IPS-18c (cell line): ENCODE results near the gene DDX39B.

Experiments
- H3K4me3 ChIP-seq: 2 replicates; pipeline ENCODE4 v1.7.0; 2013; ENCODE audit warnings: low read depth, mild to moderate bottlenecking, low read length, moderate library complexity; ENCODE audit not compliant: insufficient read depth
- H3K9me3 ChIP-seq: one replicate; pipeline ENCODE4 v1.6.1; 2013; ENCODE audit warnings: mild to moderate bottlenecking, low read length, moderate library complexity; ENCODE audit not compliant: control insufficient read depth, insufficient read depth

DDX39B gene

GRCh38 chr6:31577579-31577966, 35.8 kb upstream of the DDX39B start:
- peaks cover 5% of the 10 kb centered on the region for H3K9me3 ChIP-seq
- no peak overlapping the region for H3K4me3 ChIP-seq

GRCh38 chr6:31576897-31577578, 35.2 kb upstream of the DDX39B start:
- H3K4me3 ChIP-seq: no peak overlapping the region
- peaks cover 5% of the 10 kb centered on the region for H3K9me3 ChIP-seq

- peaks cover 5% of the 10 kb centered on the region for H3K9me3 ChIP-seq
- H3K4me3 ChIP-seq: no peak overlapping the region
These were observed 34.3 kb upstream of the DDX39B start for GRCh38 chr6:31575952-31576685.

- no peak within 1 kb of the TSS for H3K4me3 ChIP-seq
These were observed 33.6 kb upstream of the DDX39B start, which contains the start of gene TNF for GRCh38 chr6:31575335-31575901. Gene TNF, plus strand, starts transcription at chr6:31575565. Its CDS starts 177 bp downstream, at chr6:31575742.

GRCh38 chr6:31574106-31575061, 32.6 kb upstream of the DDX39B start:
- Histone ChIP-seq H3K4me3 (no peak overlapping the region), H3K9me3 (no peaks in the 10 kb centered on the region)

More at GRCh38 chr6:31575335-31575901, 33.6 kb upstream of the DDX39B start, which contains the start of gene TNF:
- H3K9me3 ChIP-seq: no peaks in the 10 kb centered on the region

GRCh38 chr6:31573239-31574105, 31.7 kb upstream of the DDX39B start:
- no peak overlapping the region for H3K4me3 ChIP-seq
- H3K9me3 ChIP-seq: no peaks in the 10 kb centered on the region

GRCh38 chr6:31572041-31572911, 30.5 kb upstream of the DDX39B start, which contains the start of gene LTA:
Gene LTA, plus strand, starts transcription at chr6:31572289. Its CDS starts 454 bp downstream, at chr6:31572743.
- no peak within 1 kb of the TSS for H3K4me3 ChIP-seq
- H3K9me3 ChIP-seq: no peaks in the 10 kb centered on the region

- H3K9me3 ChIP-seq: no peaks in the 10 kb centered on the region
- no peak overlapping the region for H3K4me3 ChIP-seq
These were observed 28.2 kb upstream of the DDX39B start for GRCh38 chr6:31569861-31570536.

GRCh38 chr6:31568537-31568961, 26.7 kb upstream of the DDX39B start:
- no peak overlapping the region for H3K4me3 ChIP-seq
- H3K9me3 ChIP-seq: no peaks in the 10 kb centered on the region

GRCh38 chr6:31567531-31568370, 25.9 kb upstream of the DDX39B start:
- no peaks in the 10 kb centered on the region for H3K9me3 ChIP-seq
- H3K4me3 ChIP-seq: no peak overlapping the region

- Histone ChIP-seq H3K4me3 (no peak overlapping the region), H3K9me3 (no peaks in the 10 kb centered on the region)
These were observed 18.9 kb upstream of the DDX39B start for GRCh38 chr6:31560697-31561058.

GRCh38 chr6:31559958-31560696, 18.3 kb upstream of the DDX39B start:
- Histone ChIP-seq H3K9me3 (no peaks in the 10 kb centered on the region), H3K4me3 (no peak overlapping the region)

- Histone ChIP-seq H3K4me3 (no peak overlapping the region), H3K9me3 (no peaks in the 10 kb centered on the region)
These were observed 17.8 kb upstream of the DDX39B start for GRCh38 chr6:31559606-31559957.
